ENCODE data around the gene DCP1B. TPM values are rescaled to one million over a fixed set of nuclear protein-coding genes. Genes with fewer than 3 reads are reported as not detected.

Gene DCP1B
- total RNA-seq, 1 experiment from 2014 or later = 4.8 TPM

GRCh38 chr12:1956716-1957115, 47.5 kb downstream of the DCP1B start:
- TF ChIP-seq POLR2AphosphoS5 (IDR thresholded peaks at IDR 0.05; ENCODE audit: low read depth, low read length) (no peak), CTCF (IDR thresholded peaks at IDR 0.05) (no peak), REST (IDR thresholded peaks at IDR 0.05; ENCODE audit: insufficient read depth in 1 of 2, low read depth in 2 of 2, low read length in 1 of 2) (no peak), TCF7L2 (IDR thresholded peaks at IDR 0.05; ENCODE audit: low read depth, low read length) (no peak), SIN3A (IDR thresholded peaks at IDR 0.05; ENCODE audit: borderline replicate concordance, insufficient read depth, low read depth, low read length) (no peak)
- intact Hi-C loops (cut with micrococcal nuclease; ENCODE audit: unreplicated experiment) = no loop called here
- Histone ChIP-seq H3K27ac (ENCODE audit: low read length) (no peak overlapping the region), H3K36me3 (ENCODE audit: control insufficient read depth, insufficient read depth, low read length) (no peaks in the 10 kb centered on the region), H3K27me3 (ENCODE audit: control insufficient read depth, insufficient read depth, low read length) (no peaks in the 10 kb centered on the region), H3K4me1 (ENCODE audit: control insufficient read depth, insufficient read depth, low read length) (no peaks in the 10 kb centered on the region), H3K9me3 (ENCODE audit: control insufficient read depth, insufficient read depth, low read depth, low read length) (no peaks in the 10 kb centered on the region), H3K4me3 (ENCODE audit: low read depth in 2 of 2, low read length in 2 of 2) (no peak overlapping the region)
- in situ Hi-C loops (cut with HindIII; ENCODE audit: low pct_unique_long_range_greater_than_20kb, low sequenced_read_pairs) = no loop called here
- CTCF ChIA-PET = no interaction called here
- POLR2A ChIA-PET = no interaction called here
- DNase-seq (ENCODE audit: low read depth, low spot score) (no peak), ATAC-seq (no peak)
- BruUV-seq (replicated peaks) = no TSS peak

GRCh38 chr12:1949771-1950470, 54.3 kb downstream of the DCP1B start:
- Histone ChIP-seq H3K9me3 (ENCODE audit: control insufficient read depth, insufficient read depth, low read depth, low read length) (no peaks in the 10 kb centered on the region), H3K27me3 (ENCODE audit: control insufficient read depth, insufficient read depth, low read length) (no peaks in the 10 kb centered on the region), H3K4me3 (ENCODE audit: low read depth in 2 of 2, low read length in 2 of 2) (no peak overlapping the region), H3K36me3 (ENCODE audit: control insufficient read depth, insufficient read depth, low read length) (no peaks in the 10 kb centered on the region), H3K27ac (ENCODE audit: low read length) (no peak overlapping the region), H3K4me1 (ENCODE audit: control insufficient read depth, insufficient read depth, low read length) (no peaks in the 10 kb centered on the region)
- TF ChIP-seq SIN3A (IDR thresholded peaks at IDR 0.05; ENCODE audit: borderline replicate concordance, insufficient read depth, low read depth, low read length) (no peak), REST (IDR thresholded peaks at IDR 0.05; ENCODE audit: insufficient read depth in 1 of 2, low read depth in 2 of 2, low read length in 1 of 2) (no peak), CTCF (IDR thresholded peaks at IDR 0.05) (no peak), TCF7L2 (IDR thresholded peaks at IDR 0.05; ENCODE audit: low read depth, low read length) (no peak)
- intact Hi-C loops (cut with micrococcal nuclease; ENCODE audit: unreplicated experiment) (no loop called here), in situ Hi-C loops (cut with HindIII; ENCODE audit: low pct_unique_long_range_greater_than_20kb, low sequenced_read_pairs) (no loop called here)
- ChIA-PET CTCF (no interaction called here), POLR2A (no interaction called here)
- no peak for ATAC-seq
- BruUV-seq (replicated peaks) = no TSS peak
- DNase-seq (ENCODE audit: low read depth, low spot score) = no peak
